ENCODE data around the gene PCDH9. TPM values are rescaled to one million over a fixed set of nuclear protein-coding genes. Genes with fewer than 3 reads are reported as not detected.

Gene PCDH9
- polyA plus RNA-seq, 3 donors = 0.03 TPM; not detected in 1

GRCh38 chr13:67064920-67065319 is 165.2 kb downstream of the PCDH9 start:
- H2AFZ ChIP-seq (ENCODE audit: insufficient read depth, low read depth, low read length, poor library complexity, severe bottlenecking) = no peak overlapping the region
- intact Hi-C loops (cut with micrococcal nuclease) = no loop called here
- DNase-seq = no peak
- no peak overlapping the region for H3K9ac ChIP-seq (ENCODE audit: insufficient read depth, low read length, poor library complexity, severe bottlenecking)
- no peaks in the 10 kb centered on the region for H3K27me3 ChIP-seq (ENCODE audit: control insufficient read depth in 2 of 2, insufficient read depth in 2 of 2, low read length in 2 of 2)
- peaks cover 0 to 1% (median 0%) of the 10 kb centered on the region in 3 donors for H3K27me3 Mint-ChIP-seq (ENCODE audit: low read depth in 3 of 3)
- TF ChIP-seq CTCF (IDR thresholded peaks at IDR 0.05) = no peak
- no peaks in the 10 kb centered on the region for H3K9me3 ChIP-seq (replicated peaks in 1 of 2; ENCODE audit: control insufficient read depth in 1 of 2, insufficient read depth in 1 of 2, low read length in 2 of 2)
- H3K36me3 ChIP-seq (replicated peaks in 1 of 2; ENCODE audit: control insufficient read depth in 1 of 2, insufficient read depth in 2 of 2, low read length in 2 of 2) = no peaks in the 10 kb centered on the region
- no peaks in the 10 kb centered on the region for H3K79me2 ChIP-seq (ENCODE audit: insufficient read depth, low read length)
- no peaks in the 10 kb centered on the region for H3K4me1 Mint-ChIP-seq
- 53% methylated on average over 2 of the region's 2 CpGs for WGBS (ENCODE audit: insufficient coverage)
- no peak overlapping the region for H3K27ac ChIP-seq (ENCODE audit: low read depth in 1 of 2, low read length in 2 of 2)
- no peak overlapping the region for H3K27ac Mint-ChIP-seq
- H3K36me3 Mint-ChIP-seq = no peaks in the 10 kb centered on the region
- H3K9me3 Mint-ChIP-seq = no peaks in the 10 kb centered on the region
- H4K20me1 ChIP-seq (ENCODE audit: insufficient read depth, low read length) = no peaks in the 10 kb centered on the region
- no peaks in the 10 kb centered on the region for H3K4me1 ChIP-seq (ENCODE audit: control insufficient read depth in 1 of 2, insufficient read depth in 2 of 2, low read length in 2 of 2)
- H3K4me2 ChIP-seq (replicated peaks; ENCODE audit: extremely low read depth, low read length, poor library complexity, severe bottlenecking) = no peak overlapping the region
- H3K4me3 Mint-ChIP-seq = no peak overlapping the region
- H3K4me3 ChIP-seq (replicated peaks in 1 of 3; ENCODE audit: low read depth in 2 of 3, low read length in 3 of 3) = no peak overlapping the region

- intact Hi-C loops (cut with micrococcal nuclease) = no loop called here
- no peak for TF ChIP-seq CTCF (IDR thresholded peaks at IDR 0.05)
- no peaks in the 10 kb centered on the region for H4K20me1 ChIP-seq (ENCODE audit: insufficient read depth, low read length)
- no peak overlapping the region for H3K9ac ChIP-seq (ENCODE audit: insufficient read depth, low read length, poor library complexity, severe bottlenecking)
- Mint-ChIP-seq H3K4me3 (no peak overlapping the region), H3K4me1 (no peaks in the 10 kb centered on the region), H3K27ac (no peak overlapping the region), H3K9me3 (no peaks in the 10 kb centered on the region), H3K36me3 (no peaks in the 10 kb centered on the region), H3K27me3 (ENCODE audit: low read depth in 3 of 3) (peaks cover 0 to 1% (median 0%) of the 10 kb centered on the region in 3 donors)
- WGBS (ENCODE audit: insufficient coverage) = no CpG with 5 or more reads among the region's 3 CpGs
- no peaks in the 10 kb centered on the region for H3K27me3 ChIP-seq (ENCODE audit: control insufficient read depth in 2 of 2, insufficient read depth in 2 of 2, low read length in 2 of 2)
- no peaks in the 10 kb centered on the region for H3K79me2 ChIP-seq (ENCODE audit: insufficient read depth, low read length)
- H3K27ac ChIP-seq (ENCODE audit: low read depth in 1 of 2, low read length in 2 of 2) = no peak overlapping the region
- no peaks in the 10 kb centered on the region for H3K9me3 ChIP-seq (replicated peaks in 1 of 2; ENCODE audit: control insufficient read depth in 1 of 2, insufficient read depth in 1 of 2, low read length in 2 of 2)
- no peak overlapping the region for H3K4me3 ChIP-seq (replicated peaks in 1 of 3; ENCODE audit: low read depth in 2 of 3, low read length in 3 of 3)
- no peak overlapping the region for H3K4me2 ChIP-seq (replicated peaks; ENCODE audit: extremely low read depth, low read length, poor library complexity, severe bottlenecking)
- no peak for DNase-seq
- H3K4me1 ChIP-seq (ENCODE audit: control insufficient read depth in 1 of 2, insufficient read depth in 2 of 2, low read length in 2 of 2) = no peaks in the 10 kb centered on the region
- no peaks in the 10 kb centered on the region for H3K36me3 ChIP-seq (replicated peaks in 1 of 2; ENCODE audit: control insufficient read depth in 1 of 2, insufficient read depth in 2 of 2, low read length in 2 of 2)
- H2AFZ ChIP-seq (ENCODE audit: insufficient read depth, low read depth, low read length, poor library complexity, severe bottlenecking) = no peak overlapping the region
These were observed 167.1 kb downstream of the PCDH9 start for GRCh38 chr13:67063036-67063435.
